Suprapubic skin (tissue), 3 donors: ENCODE measurements around the gene SLC9A5.

Experiments used
- EP300 ChIP-seq: sonication (generic); formaldehyde crosslinking; IDR thresholded peaks from one replicate; pipeline ENCODE4 v1.6.1; 2017; ENCODE audit warnings: antibody characterized with exemption
- POLR2A ChIP-seq, 2 donors: fragments of 450-650 bp; IDR thresholded peaks; one replicate each; pipeline ENCODE4 v1.6.1; 2017; ENCODE audit warnings: antibody characterized with exemption in 2 of 2, mild to moderate bottlenecking in 2 of 2, moderate library complexity in 2 of 2
- TF ChIP-seq, protein P1 (sequence below), 2 donors: fragments of 200-600 bp in 1 of 2; fragments of 450-650 bp in 1 of 2; sonication (generic) in 1 of 2; IDR thresholded peaks; one replicate each; pipeline ENCODE4 v1.5.1; 2016 to 2019; ENCODE audit warnings: antibody characterized with exemption in 2 of 2, mild to moderate bottlenecking in 1 of 2, moderate library complexity in 1 of 2

DNA sequence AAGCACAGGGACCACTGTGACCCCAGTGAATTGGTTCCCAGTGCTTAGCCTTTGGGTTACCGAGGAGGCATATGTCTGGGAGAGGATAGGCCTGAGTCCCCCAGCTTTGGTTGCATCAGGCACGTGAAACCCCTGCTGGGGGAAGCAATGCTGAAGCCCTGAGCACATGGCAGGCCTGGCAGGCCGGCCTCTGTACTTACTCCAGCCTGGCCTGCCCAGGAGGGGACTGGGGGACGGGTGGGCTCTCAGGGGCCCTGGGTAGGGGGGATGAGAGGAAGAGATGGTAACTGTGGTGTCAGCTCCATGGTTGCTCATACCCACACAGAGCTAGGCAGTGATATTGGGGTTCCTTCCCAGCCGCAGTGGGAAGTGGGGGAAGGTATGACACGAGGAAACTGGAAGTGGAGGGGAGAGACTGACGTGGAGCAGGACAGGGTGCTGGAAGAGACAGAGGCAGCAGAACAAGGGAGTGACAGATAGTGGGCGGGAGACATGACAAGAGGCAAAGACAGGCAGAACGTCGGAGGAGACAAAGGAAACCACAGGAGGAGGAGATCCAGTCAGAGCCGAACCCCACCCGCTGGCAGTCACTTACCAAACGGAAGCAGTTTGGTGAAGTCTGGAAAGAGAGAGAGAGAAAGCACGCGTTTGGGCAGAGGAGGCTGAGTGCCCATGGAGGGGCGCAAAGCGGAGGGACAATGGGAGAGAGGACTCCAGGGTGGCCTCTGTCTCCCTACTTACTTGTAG is 12.8 kb upstream of the SLC9A5 start:
- TF ChIP-seq POLR2A (IDR thresholded peaks at IDR 0.05), result no peak
- TF ChIP-seq, protein P1, sequence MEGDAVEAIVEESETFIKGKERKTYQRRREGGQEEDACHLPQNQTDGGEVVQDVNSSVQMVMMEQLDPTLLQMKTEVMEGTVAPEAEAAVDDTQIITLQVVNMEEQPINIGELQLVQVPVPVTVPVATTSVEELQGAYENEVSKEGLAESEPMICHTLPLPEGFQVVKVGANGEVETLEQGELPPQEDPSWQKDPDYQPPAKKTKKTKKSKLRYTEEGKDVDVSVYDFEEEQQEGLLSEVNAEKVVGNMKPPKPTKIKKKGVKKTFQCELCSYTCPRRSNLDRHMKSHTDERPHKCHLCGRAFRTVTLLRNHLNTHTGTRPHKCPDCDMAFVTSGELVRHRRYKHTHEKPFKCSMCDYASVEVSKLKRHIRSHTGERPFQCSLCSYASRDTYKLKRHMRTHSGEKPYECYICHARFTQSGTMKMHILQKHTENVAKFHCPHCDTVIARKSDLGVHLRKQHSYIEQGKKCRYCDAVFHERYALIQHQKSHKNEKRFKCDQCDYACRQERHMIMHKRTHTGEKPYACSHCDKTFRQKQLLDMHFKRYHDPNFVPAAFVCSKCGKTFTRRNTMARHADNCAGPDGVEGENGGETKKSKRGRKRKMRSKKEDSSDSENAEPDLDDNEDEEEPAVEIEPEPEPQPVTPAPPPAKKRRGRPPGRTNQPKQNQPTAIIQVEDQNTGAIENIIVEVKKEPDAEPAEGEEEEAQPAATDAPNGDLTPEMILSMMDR (IDR thresholded peaks at IDR 0.05), result no peak
- no peak for TF ChIP-seq EP300
